RPMI8226 (cell line): ENCODE measurements around the gene ADH7.
A peak's percentile ranks its signal among the peaks of the same experiment; 100 is the strongest.
"Not testable (repeated sequence)": the region's sequence is repeated elsewhere in the genome, so short reads cannot be mapped to it uniquely, and the experiment has no call there.

Source experiments
- DNase-seq: peaks from one replicate; pipeline ENCODE4 v3.0.0-alpha.2; 2015

The ADH7 gene

GRCh38 chr4:99377341-99377740, 57.8 kb downstream of the ADH7 start:
- peak; percentile 12 for DNase-seq

GRCh38 chr4:99372464-99372863, 62.7 kb downstream of the ADH7 start:
- not testable (repeated sequence) for DNase-seq

- DNase-seq, result not testable (repeated sequence)
Observed at GRCh38 chr4:99367817-99368216, 67.3 kb downstream of the ADH7 start.

GRCh38 chr4:99366491-99366890, 68.7 kb downstream of the ADH7 start:
- DNase-seq, result no peak

GRCh38 chr4:99362768-99363167, 72.4 kb downstream of the ADH7 start:
- no peak for DNase-seq
